Astrocyte of the spinal cord (primary cell): ENCODE data around the gene GRIP2.

Experiments
- DNase-seq: peaks from one replicate; pipeline ENCODE4 v3.0.0; 2011; ENCODE audit warnings: low read depth, low spot score
- H3K4me3 ChIP-seq: 2 replicates; pipeline ENCODE4 v1.5.1; 2011; ENCODE audit warnings: low read depth, mild to moderate bottlenecking, low read length, moderate library complexity
- in situ Hi-C: cut with HindIII; loops from 2 replicates; pipeline ENCODE4 v1.10.0; 2017; ENCODE audit warnings: low sequenced_read_pairs
- TF ChIP-seq, protein P1 (sequence below): IDR thresholded peaks from 2 replicates; pipeline ENCODE4 v1.5.1; 2012; ENCODE audit warnings: low read depth, mild to moderate bottlenecking, low read length, inconsistent platforms

Gene GRIP2

DNA sequence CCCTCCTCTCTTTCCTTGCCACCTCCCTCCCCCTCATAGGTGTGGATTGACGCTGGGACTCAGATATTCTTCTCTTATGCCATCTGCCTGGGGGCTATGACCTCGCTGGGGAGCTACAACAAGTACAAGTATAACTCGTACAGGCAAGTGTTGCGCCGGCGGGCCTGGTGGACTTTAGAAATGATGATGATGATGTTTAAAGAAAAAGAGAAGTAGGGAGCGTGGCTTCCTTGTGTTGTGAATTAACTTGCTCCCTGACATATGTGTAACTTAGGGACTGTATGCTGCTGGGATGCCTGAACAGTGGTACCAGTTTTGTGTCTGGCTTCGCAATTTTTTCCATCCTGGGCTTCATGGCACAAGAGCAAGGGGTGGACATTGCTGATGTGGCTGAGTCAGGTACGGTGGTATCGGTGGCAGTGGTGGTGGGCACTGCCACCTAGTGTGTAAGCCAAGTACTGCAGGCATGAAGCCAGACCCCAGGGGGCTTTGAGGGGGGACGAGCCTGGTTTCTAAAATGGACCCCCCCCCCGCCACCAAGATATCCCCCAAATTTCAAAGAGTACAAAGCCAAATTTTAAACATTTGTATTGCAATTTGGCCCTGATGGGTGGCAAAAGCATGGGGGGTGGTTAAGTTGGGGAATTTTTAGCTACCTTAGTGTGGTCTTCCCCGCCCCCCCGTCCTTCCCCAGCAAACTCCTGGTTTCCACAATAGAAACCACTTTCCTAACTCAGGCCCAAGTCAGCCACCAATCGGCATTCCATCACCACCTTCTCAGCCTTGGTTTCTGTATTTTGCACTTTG lies 72.1 kb downstream of the GRIP2 start:
- H3K4me3 ChIP-seq = no peak overlapping the region
- in situ Hi-C loops = no loop called here
- DNase-seq = no peak
- TF ChIP-seq, protein P1, sequence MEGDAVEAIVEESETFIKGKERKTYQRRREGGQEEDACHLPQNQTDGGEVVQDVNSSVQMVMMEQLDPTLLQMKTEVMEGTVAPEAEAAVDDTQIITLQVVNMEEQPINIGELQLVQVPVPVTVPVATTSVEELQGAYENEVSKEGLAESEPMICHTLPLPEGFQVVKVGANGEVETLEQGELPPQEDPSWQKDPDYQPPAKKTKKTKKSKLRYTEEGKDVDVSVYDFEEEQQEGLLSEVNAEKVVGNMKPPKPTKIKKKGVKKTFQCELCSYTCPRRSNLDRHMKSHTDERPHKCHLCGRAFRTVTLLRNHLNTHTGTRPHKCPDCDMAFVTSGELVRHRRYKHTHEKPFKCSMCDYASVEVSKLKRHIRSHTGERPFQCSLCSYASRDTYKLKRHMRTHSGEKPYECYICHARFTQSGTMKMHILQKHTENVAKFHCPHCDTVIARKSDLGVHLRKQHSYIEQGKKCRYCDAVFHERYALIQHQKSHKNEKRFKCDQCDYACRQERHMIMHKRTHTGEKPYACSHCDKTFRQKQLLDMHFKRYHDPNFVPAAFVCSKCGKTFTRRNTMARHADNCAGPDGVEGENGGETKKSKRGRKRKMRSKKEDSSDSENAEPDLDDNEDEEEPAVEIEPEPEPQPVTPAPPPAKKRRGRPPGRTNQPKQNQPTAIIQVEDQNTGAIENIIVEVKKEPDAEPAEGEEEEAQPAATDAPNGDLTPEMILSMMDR = peak; percentile 92

DNA sequence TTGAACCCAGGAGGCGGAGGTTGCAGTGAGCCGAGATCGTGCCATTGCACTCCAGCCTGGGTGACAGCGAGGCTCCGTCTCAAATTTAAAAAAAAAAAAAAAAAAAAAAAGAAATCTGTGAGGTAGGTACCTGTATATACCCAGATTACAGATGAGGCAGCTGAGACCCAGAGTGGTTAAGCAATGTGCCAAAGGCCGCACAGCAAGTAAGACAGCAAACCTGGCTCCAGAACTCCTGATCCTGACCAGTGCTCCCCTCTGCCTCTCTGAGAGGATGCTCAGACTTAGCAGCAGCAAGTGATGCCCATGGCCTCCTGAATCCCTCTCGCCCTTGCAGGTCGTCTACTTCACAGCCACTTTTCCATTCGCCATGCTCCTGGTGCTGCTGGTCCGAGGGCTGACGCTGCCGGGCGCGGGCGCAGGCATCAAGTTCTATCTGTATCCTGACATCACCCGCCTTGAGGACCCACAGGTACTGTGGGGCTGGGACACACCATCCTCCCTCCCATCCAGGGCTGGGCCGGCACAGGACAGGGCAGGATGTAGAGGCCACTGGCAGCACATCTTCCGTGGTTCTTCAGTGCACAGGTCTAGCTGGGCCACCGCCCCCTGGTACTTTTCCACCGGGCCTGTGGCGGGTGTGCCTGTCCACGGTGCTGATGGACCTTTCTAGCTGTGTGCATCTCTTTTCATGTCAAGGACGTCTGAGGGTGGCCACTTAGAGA lies 73.8 kb downstream of the GRIP2 start:
- in situ Hi-C loops = no loop called here
- DNase-seq = no peak
- H3K4me3 ChIP-seq = no peak overlapping the region
- TF ChIP-seq, protein P1 = no peak

DNA sequence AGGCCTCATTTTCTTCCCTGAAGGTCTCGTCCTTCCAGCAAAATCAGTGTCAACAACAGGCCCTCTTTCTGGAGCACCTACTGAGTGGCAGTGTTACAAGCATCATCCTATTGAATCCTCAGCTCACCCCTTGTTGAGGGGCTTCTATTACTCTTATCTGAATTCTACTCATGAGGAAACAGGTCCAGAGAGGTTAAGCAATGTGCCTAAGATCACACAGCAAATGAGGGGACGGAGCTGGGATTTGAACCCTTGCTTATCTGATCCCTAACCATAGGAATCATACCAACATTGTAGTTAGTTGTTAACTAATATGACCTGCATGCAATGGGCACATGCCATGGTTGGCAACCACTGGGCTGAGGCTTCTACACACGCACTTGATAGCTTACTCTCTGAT lies 74.7 kb downstream of the GRIP2 start:
- no peak for DNase-seq
- in situ Hi-C loops = no loop called here
- TF ChIP-seq, protein P1 = no peak
- no peak overlapping the region for H3K4me3 ChIP-seq

DNA sequence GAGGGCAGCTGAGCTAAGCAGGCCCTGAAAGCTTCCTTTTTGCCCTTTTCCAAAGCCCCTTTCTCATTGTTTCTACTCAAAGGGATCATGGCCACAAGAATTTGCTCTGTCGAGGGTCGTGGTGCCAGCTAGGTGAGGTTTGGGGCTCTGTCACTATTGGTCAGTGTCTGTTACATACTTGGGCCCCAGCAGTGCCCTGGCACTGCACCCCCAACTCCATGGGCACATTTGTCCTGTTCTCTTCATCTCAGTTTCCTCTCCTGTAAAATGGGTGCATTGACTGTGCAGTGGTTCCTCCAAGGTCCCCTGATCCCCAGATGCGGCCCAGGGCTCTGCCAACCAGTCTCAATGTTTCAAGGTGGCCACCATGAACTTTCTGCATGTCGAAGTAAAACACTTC lies 75.6 kb downstream of the GRIP2 start:
- H3K4me3 ChIP-seq = no peak overlapping the region
- TF ChIP-seq, protein P1 = no peak
- in situ Hi-C loops = no loop called here
- no peak for DNase-seq

DNA sequence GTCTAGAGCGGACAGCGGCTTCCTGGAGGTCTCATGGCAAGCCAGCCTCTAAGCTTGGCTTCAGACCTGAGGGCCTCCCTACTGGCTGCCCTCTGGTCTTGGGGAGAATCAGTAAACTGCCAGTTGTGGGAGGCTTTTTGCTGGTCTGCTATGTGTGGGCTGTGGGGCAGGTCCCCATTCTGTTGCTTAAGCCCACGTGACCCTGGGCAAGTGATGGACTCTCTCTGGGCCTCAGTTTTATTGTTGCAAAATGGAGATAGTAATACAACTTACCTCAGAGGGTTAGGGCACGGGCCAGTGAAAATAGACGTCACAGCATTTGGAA lies 76.0 kb downstream of the GRIP2 start:
- in situ Hi-C loops = no loop called here

DNA sequence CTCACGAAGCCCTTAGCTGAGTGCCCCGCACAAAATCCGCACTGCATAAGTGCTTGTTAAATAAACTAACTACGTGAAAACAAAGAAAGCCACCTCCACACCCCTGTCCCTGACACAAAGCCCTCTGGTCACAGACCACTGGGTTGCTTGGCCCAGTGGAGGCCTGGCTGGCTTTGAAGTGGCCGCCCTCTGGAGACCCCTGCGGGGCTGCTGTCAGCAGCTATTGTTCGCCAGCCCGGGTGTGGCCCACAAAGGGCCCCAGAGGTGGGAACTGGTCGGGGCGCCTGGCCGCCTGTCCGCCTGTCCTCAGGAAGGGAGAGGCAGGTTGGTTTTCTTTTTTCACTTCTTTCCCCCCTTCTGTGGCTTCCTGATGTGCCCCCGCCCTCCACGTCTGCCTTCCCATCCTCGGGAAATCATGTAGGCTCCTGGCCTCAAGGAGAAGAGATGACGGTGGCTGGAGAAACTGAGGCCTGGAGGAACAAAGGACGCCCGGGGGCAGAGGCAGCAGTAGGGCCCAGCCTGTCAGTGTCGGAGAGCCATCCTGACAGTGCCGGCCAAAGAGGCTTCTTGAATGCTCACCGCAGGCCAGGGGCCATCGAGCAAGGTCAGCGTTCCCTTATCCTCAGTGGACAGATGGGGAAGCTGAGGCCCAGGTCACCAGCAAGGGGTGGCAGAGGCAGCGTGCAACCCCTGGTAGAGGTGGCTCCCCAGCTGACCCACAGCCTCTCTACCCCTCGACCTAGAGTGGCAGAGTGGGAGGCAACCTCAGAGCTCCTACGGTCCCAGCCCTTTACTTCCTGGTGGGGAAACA lies 76.6 kb downstream of the GRIP2 start:
- TF ChIP-seq, protein P1 = no peak
- in situ Hi-C loops = no loop called here
- no peak overlapping the region for H3K4me3 ChIP-seq
- no peak for DNase-seq

More for the DNA sequence above, 76.0 kb downstream of the GRIP2 start:
- DNase-seq = no peak
- no peak overlapping the region for H3K4me3 ChIP-seq
- TF ChIP-seq, protein P1 = no peak
